HEK293T (cell line): ENCODE measurements around the gene MIPEP.

Experiments
- ARNT ChIP-seq: fragments of 450-650 bp; IDR thresholded peaks from 2 replicates; pipeline ENCODE4 v1.6.1; 2017; ENCODE audit warnings: mild to moderate bottlenecking
- BHLHE40 ChIP-seq: fragments of 450-650 bp; IDR thresholded peaks from 2 replicates; pipeline ENCODE4 v1.6.1; 2016; ENCODE audit warnings: mild to moderate bottlenecking, moderate library complexity, borderline replicate concordance
- ELF4 ChIP-seq: fragments of 450-650 bp; IDR thresholded peaks from 2 replicates; pipeline ENCODE4 v1.6.1; 2017; ENCODE audit warnings: antibody characterized with exemption
- FOXK2 ChIP-seq: fragments of 450-650 bp; IDR thresholded peaks from 2 replicates; pipeline ENCODE4 v1.6.1; 2016; ENCODE audit warnings: mild to moderate bottlenecking
- L3MBTL2 ChIP-seq: fragments of 450-650 bp; conservative IDR thresholded peaks from 2 replicates; pipeline ENCODE4 v1.6.1; 2016; ENCODE audit warnings: mild to moderate bottlenecking
- LEF1 ChIP-seq: fragments of 450-650 bp; IDR thresholded peaks from 2 replicates; pipeline ENCODE4 v1.6.1; 2017; ENCODE audit warnings: mild to moderate bottlenecking, borderline replicate concordance
- NFRKB ChIP-seq: fragments of 450-650 bp; IDR thresholded peaks from 2 replicates; pipeline ENCODE4 v1.6.1; 2016; ENCODE audit warnings: mild to moderate bottlenecking, moderate library complexity
- SP1 ChIP-seq: fragments of 450-650 bp; IDR thresholded peaks from 2 replicates; pipeline ENCODE4 v1.6.1; 2017
- SUZ12 ChIP-seq: fragments of 450-650 bp; IDR thresholded peaks from 2 replicates; pipeline ENCODE4 v1.6.1; 2016; ENCODE audit warnings: mild to moderate bottlenecking
- ZNF384 ChIP-seq: fragments of 450-650 bp; IDR thresholded peaks from 2 replicates; pipeline ENCODE4 v1.6.1; 2016
- TF ChIP-seq, protein P1 (sequence below): fragments of 450-650 bp; IDR thresholded peaks from 2 replicates; pipeline ENCODE4 v1.6.1; 2016

DNA sequence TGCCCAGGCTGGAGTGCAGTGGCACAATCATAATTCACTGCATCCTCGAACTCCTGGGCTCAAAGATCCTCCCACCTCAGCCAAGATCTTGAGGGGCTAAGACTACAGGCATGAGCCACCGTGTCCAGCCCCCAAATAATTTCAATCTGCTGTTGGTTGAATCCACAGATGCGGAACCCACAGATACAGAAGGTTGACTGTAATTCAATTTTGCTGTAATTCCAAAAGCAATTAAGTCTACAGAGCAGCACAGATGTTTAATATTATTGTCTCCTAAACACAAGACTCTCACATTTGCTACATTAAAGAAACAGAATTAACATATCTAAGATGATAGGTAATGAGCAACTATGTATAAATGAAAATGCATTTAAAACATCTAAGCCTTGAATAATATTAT lies 75.6 kb downstream of the MIPEP start:
- no peak for TF ChIP-seq L3MBTL2
- no peak for TF ChIP-seq SUZ12
- no peak for TF ChIP-seq ELF4
- no peak for TF ChIP-seq ZNF384
- TF ChIP-seq SP1, result no peak
- no peak for TF ChIP-seq NFRKB
- no peak for TF ChIP-seq BHLHE40
- TF ChIP-seq LEF1, result no peak
- no peak for TF ChIP-seq ARNT
- no peak for TF ChIP-seq FOXK2
- TF ChIP-seq, protein P1, sequence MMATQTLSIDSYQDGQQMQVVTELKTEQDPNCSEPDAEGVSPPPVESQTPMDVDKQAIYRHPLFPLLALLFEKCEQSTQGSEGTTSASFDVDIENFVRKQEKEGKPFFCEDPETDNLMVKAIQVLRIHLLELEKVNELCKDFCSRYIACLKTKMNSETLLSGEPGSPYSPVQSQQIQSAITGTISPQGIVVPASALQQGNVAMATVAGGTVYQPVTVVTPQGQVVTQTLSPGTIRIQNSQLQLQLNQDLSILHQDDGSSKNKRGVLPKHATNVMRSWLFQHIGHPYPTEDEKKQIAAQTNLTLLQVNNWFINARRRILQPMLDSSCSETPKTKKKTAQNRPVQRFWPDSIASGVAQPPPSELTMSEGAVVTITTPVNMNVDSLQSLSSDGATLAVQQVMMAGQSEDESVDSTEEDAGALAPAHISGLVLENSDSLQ, result no peak
